ENCODE data around the gene IFNL1. TPM values are rescaled to one million over a fixed set of nuclear protein-coding genes. Genes with fewer than 3 reads are reported as not detected.

The IFNL1 gene
- total and polyA plus RNA-seq, 2 donors (not counting 3 experiments of a cell fraction or from before 2014, with no cell fraction given): not detected

DNA sequence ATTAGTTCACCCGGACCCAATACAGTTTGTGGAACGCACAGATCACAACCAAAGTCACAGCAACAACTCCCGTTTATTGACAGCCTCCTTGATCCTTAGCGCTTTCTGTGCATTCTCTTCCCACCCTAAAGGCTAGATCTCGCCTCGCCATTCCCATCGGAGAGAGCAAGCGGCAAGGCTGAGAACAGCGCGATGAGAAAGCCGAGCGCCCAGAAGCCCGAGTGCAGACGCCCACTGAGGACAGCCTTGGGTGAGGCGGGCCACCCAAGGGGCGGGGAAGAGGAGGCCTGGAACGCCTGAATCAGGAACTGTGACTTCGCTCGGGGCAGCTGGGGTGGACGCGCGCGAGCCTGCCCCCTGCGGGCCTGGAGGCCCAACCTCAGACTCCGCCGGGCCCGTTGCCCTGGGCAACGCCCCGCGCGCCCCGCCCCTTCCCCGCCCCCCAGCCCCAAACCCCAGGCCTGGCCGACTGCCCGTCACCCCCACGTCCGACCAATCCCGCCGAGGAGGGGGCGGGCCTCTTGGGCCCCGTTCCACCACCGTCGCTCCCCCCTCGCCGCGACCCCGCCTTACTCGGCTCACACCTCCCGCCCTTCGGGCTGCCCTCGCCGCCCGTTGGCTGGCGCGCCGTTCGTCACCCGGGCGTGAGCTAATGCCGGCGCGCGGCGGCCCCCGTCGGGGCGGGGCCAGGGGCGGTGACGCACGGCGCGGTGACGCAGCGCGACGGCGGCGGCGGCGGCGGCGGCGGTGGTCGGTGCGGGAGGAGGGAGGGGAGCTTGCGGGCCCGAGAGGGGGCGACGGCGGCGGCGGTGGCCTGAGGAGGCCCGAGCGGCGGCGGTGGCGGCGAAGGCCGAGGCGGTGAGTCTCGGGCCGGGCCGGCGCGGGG is 45.8 kb downstream of the IFNL1 start, which contains the start of gene SAMD4B:
SAMD4B (plus strand) TSS at position 703 of the 886 bp plus-strand sequence. CDS start 14,473 bp downstream, outside the sequence.
- Histone ChIP-seq H3K4me2 (ENCODE audit: insufficient read depth, low read length) (peak within 1 kb of the TSS; percentile 82), H4K20me1 (replicated peaks; ENCODE audit: control insufficient read depth, extremely low read depth, insufficient read depth, low read length) (peaks cover under 1% of the 10 kb centered on the region), H3K27ac (ENCODE audit: insufficient read depth, low read depth, low read length) (peak within 1 kb of the TSS; percentile 56), H3K27me3 (ENCODE audit: control insufficient read depth in 2 of 2, insufficient read depth in 2 of 2, low read length in 2 of 2) (no peaks in the 10 kb centered on the region), H3K9me1 (replicated peaks; ENCODE audit: control insufficient read depth, extremely low read depth, insufficient read depth, low read length) (no peaks in the 10 kb centered on the region), H2AFZ (ENCODE audit: low read depth, low read length) (peak within 1 kb of the TSS; percentile 42), H3K4me3 (replicated peaks in 1 of 3; ENCODE audit: insufficient read depth in 1 of 3, low read depth in 1 of 3, low read length in 3 of 3) (peak within 1 kb of the TSS; percentile 65 to 88 (median 73)), H3K9me3 (replicated peaks; ENCODE audit: control insufficient read depth, insufficient read depth, low read length) (no peaks in the 10 kb centered on the region), H3K79me2 (ENCODE audit: control insufficient read depth, insufficient read depth, low read length) (peaks cover 26% of the 10 kb centered on the region), H3K36me3 (ENCODE audit: control insufficient read depth in 2 of 2, extremely low read depth in 1 of 2, insufficient read depth in 2 of 2, low read length in 2 of 2) (no peaks in the 10 kb centered on the region), H3K4me1 (ENCODE audit: control insufficient read depth, extremely low read depth, insufficient read depth, low read length) (peaks cover 13% of the 10 kb centered on the region), H3K9ac (replicated peaks; ENCODE audit: extremely low read depth, insufficient read depth, low read length) (peak within 1 kb of the TSS; percentile 88)
- DNase-seq (ENCODE audit: low read depth, low spot score) (peak; percentile 97), FAIRE-seq (peak; percentile 97)
- BruUV-seq (replicated peaks): TSS peak; percentile 59
- TF ChIP-seq FOS (IDR thresholded peaks at IDR 0.05; ENCODE audit: borderline replicate concordance, insufficient read depth, low read length) (no peak), GATA2 (IDR thresholded peaks at IDR 0.05; ENCODE audit: insufficient read depth, insufficient read length, low read depth, low read length) (no peak), MYC (IDR thresholded peaks at IDR 0.05; ENCODE audit: low read depth, low read length) (no peak), POLR2AphosphoS5 (IDR thresholded peaks at IDR 0.05; ENCODE audit: insufficient read depth, low read depth, low read length) (peak; percentile 87), EZH2 (IDR thresholded peaks at IDR 0.05; ENCODE audit: borderline replicate concordance, low read depth, low read length, severe bottlenecking) (no peak), POLR2A (IDR thresholded peaks at IDR 0.05; ENCODE audit: low read depth, low read length) (peak; percentile 95), JUN (IDR thresholded peaks at IDR 0.05; ENCODE audit: borderline replicate concordance, insufficient read depth, insufficient read length, low read depth) (no peak)
- TF ChIP-seq, protein P1, sequence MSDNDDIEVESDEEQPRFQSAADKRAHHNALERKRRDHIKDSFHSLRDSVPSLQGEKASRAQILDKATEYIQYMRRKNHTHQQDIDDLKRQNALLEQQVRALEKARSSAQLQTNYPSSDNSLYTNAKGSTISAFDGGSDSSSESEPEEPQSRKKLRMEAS (IDR thresholded peaks at IDR 0.05; ENCODE audit: insufficient read depth, insufficient read length): peak; percentile 31
- TF ChIP-seq, protein P2, sequence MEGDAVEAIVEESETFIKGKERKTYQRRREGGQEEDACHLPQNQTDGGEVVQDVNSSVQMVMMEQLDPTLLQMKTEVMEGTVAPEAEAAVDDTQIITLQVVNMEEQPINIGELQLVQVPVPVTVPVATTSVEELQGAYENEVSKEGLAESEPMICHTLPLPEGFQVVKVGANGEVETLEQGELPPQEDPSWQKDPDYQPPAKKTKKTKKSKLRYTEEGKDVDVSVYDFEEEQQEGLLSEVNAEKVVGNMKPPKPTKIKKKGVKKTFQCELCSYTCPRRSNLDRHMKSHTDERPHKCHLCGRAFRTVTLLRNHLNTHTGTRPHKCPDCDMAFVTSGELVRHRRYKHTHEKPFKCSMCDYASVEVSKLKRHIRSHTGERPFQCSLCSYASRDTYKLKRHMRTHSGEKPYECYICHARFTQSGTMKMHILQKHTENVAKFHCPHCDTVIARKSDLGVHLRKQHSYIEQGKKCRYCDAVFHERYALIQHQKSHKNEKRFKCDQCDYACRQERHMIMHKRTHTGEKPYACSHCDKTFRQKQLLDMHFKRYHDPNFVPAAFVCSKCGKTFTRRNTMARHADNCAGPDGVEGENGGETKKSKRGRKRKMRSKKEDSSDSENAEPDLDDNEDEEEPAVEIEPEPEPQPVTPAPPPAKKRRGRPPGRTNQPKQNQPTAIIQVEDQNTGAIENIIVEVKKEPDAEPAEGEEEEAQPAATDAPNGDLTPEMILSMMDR (IDR thresholded peaks at IDR 0.05; ENCODE audit: extremely low read depth in 1 of 2, insufficient read depth in 1 of 2, low read depth in 1 of 2, low read length in 2 of 2): peak; percentile 53 to 84
- intact Hi-C loops (cut with micrococcal nuclease) (loop anchor here (1.0 to 5.0 kb wide), 4 partner anchors 31 to 90 kb away; partner anchors contain the start of genes MED29, PAF1 and PLEKHG2), dilution Hi-C loops (cut with MboI; ENCODE audit: extremely low pct_ligation_motif_present, low sequenced_read_pairs) (no loop called here)
- ChIA-PET POLR2A (interaction anchor here (0.6 to 0.9 kb wide), 2 partner anchors 49 to 967 kb away, joined by 3 to 4 read pairs; partner anchors contain the start of genes MED29, PAF1 and PSMD8), CTCF (interaction anchor here (0.8 to 1.7 kb wide), 10 partner anchors 14 to 309 kb away, joined by 3 to 6 read pairs (median 4); partner anchors contain the start of gene RPS16)

All from endothelial cell of umbilical vein (primary cell).